Sigmoid colon (tissue), 7 donors: Measurements from ENCODE around the gene AGBL1. TPM values are rescaled to one million over a fixed set of nuclear protein-coding genes. Genes with fewer than 3 reads are reported as not detected.

ENCODE experiments used
- DNase-seq: peaks from one replicate; pipeline ENCODE4 v3.0.0-alpha.2; 2019
- H3K27ac ChIP-seq, 4 donors: fragments of 200-600 bp; sonication (generic); one replicate each; pipeline ENCODE4 v1.5.1; 2016 to 2019; ENCODE audit warnings: mild to moderate bottlenecking in 1 of 4
- H3K27me3 ChIP-seq, 3 donors: fragments of 200-600 bp; sonication (generic); one replicate each; pipeline ENCODE4 v1.5.1; 2019; ENCODE audit warnings: mild to moderate bottlenecking in 1 of 3
- H3K36me3 ChIP-seq, 4 donors: fragments of 200-600 bp; sonication (generic); one replicate each; pipeline ENCODE4 v1.5.1; 2016 to 2019
- H3K4me1 ChIP-seq, 4 donors: fragments of 200-600 bp; sonication (generic); one replicate each; pipeline ENCODE4 v1.5.1; 2017 to 2019
- H3K4me3 ChIP-seq, 4 donors: fragments of 200-600 bp; sonication (generic); one replicate each; pipeline ENCODE4 v1.5.1; 2017 to 2019; ENCODE audit warnings: mild to moderate bottlenecking in 2 of 4, moderate library complexity in 1 of 4
- H3K9me3 ChIP-seq, 4 donors: fragments of 200-600 bp in 3 of 4; sonication (generic) in 3 of 4; one replicate each; pipeline versions ENCODE4 v1.5.1 to v1.6.1; 2013 to 2019
- CTCF ChIP-seq, 4 experiments: fragments of 450-650 bp in 3 of 4; fragments of 200-600 bp in 1 of 4; IDR thresholded peaks; one replicate each; pipeline ENCODE4 v1.5.1; 2016 to 2019; ENCODE audit warnings: antibody characterized with exemption in 4 of 4, mild to moderate bottlenecking in 3 of 4, moderate library complexity in 2 of 4
- EP300 ChIP-seq, 4 donors: sonication (generic); formaldehyde crosslinking; IDR thresholded peaks; one replicate each; pipeline ENCODE4 v1.6.1; 2017; ENCODE audit warnings: antibody characterized with exemption in 4 of 4
- POLR2A ChIP-seq, 2 donors: fragments of 450-650 bp; IDR thresholded peaks; one replicate each; pipeline ENCODE4 v1.6.1; 2016; ENCODE audit warnings: antibody characterized with exemption in 2 of 2, mild to moderate bottlenecking in 2 of 2, moderate library complexity in 2 of 2
- POLR2AphosphoS5 ChIP-seq, 4 donors: sonication (generic); formaldehyde crosslinking; IDR thresholded peaks; one replicate each; pipeline ENCODE4 v1.6.1; 2017; ENCODE audit warnings: antibody characterized with exemption in 4 of 4
- WGBS, 2 donors: extraction: QIAGEN DNeasy Blood & Tissue Kit; methylation state at CpG; one replicate each; pipeline ENCODE4 v1.1.7; 2013; 5-methylcytosine and 5-hydroxymethylcytosine counted together
- intact Hi-C: fragments of 100-400 bp; cut with DNase I; formaldehyde crosslinking; loops from one replicate; pipeline ENCODE4 v1.15.1; 2023
- polyA plus RNA-seq, 3 donors: library from polyadenylated mRNA; stranded (reverse); fragments of 200-250 nt; gene quantifications; one replicate each; pipeline ENCODE4 v1.2.3, GENCODE V29; 2013
- total RNA-seq, 4 donors: library from RNA; depleted of rRNA; stranded (reverse); fragments of >200 nt; gene quantifications; one replicate each; pipeline ENCODE4 v1.1.0, GENCODE V29; 2016
- donor health status: healthy with polysubstance abuse.
- donor health status: Bipolar disorder and iron deficiency.
- donor health status: healthy.

The AGBL1 gene
- total and polyA plus RNA-seq, 7 donors: 0.16 to 0.28 TPM; not detected in 5

- H3K36me3 ChIP-seq: no peaks in the 10 kb centered on the region
- TF ChIP-seq POLR2A (IDR thresholded peaks at IDR 0.05): no peak
- no peak for TF ChIP-seq EP300 (IDR thresholded peaks at IDR 0.05)
- no peak for TF ChIP-seq CTCF (IDR thresholded peaks at IDR 0.05)
- TF ChIP-seq POLR2AphosphoS5 (IDR thresholded peaks at IDR 0.05): no peak
- no peak overlapping the region for H3K27ac ChIP-seq
- peaks cover 0 to 3% (median 0%) of the 10 kb centered on the region in 4 donors for H3K9me3 ChIP-seq
- intact Hi-C loops: no loop called here
- H3K27me3 ChIP-seq: no peaks in the 10 kb centered on the region
- H3K4me1 ChIP-seq: no peaks in the 10 kb centered on the region
- H3K4me3 ChIP-seq: no peak overlapping the region
- DNase-seq: no peak
- WGBS, 2 donors: 57 to 71% methylated on average over 4 of the region's 4 CpGs
These were observed 461.3 kb downstream of the AGBL1 start for GRCh38 chr15:86540840-86541467.

GRCh38 chr15:86541540-86541939 is 461.9 kb downstream of the AGBL1 start:
- Histone ChIP-seq H3K9me3 (peaks cover 0 to 3% (median 0%) of the 10 kb centered on the region in 4 donors), H3K4me3 (no peak overlapping the region), H3K36me3 (no peaks in the 10 kb centered on the region), H3K4me1 (no peaks in the 10 kb centered on the region), H3K27me3 (no peaks in the 10 kb centered on the region), H3K27ac (no peak overlapping the region)
- intact Hi-C loops: no loop called here
- no peak for DNase-seq
- WGBS, 2 donors: 53 to 71% methylated on average over 1 of the region's 1 CpG
- TF ChIP-seq CTCF (IDR thresholded peaks at IDR 0.05) (no peak), EP300 (IDR thresholded peaks at IDR 0.05) (no peak), POLR2A (IDR thresholded peaks at IDR 0.05) (no peak), POLR2AphosphoS5 (IDR thresholded peaks at IDR 0.05) (no peak)

GRCh38 chr15:86550075-86550474 is 470.4 kb downstream of the AGBL1 start:
- TF ChIP-seq EP300 (IDR thresholded peaks at IDR 0.05) (no peak), POLR2AphosphoS5 (IDR thresholded peaks at IDR 0.05) (no peak), POLR2A (IDR thresholded peaks at IDR 0.05) (no peak), CTCF (IDR thresholded peaks at IDR 0.05) (no peak)

GRCh38 chr15:86553108-86553507 is 473.4 kb downstream of the AGBL1 start:
- Histone ChIP-seq H3K36me3 (no peaks in the 10 kb centered on the region), H3K27me3 (no peaks in the 10 kb centered on the region), H3K9me3 (no peaks in the 10 kb centered on the region), H3K27ac (no peak overlapping the region), H3K4me3 (no peak overlapping the region), H3K4me1 (no peaks in the 10 kb centered on the region)
- intact Hi-C loops: no loop called here
- TF ChIP-seq POLR2AphosphoS5 (IDR thresholded peaks at IDR 0.05): no peak
- TF ChIP-seq POLR2A (IDR thresholded peaks at IDR 0.05): no peak
- TF ChIP-seq CTCF (IDR thresholded peaks at IDR 0.05): no peak
- no peak for TF ChIP-seq EP300 (IDR thresholded peaks at IDR 0.05)
- 47 to 67% methylated on average over 1 of the region's 1 CpG for WGBS, 2 donors
- DNase-seq: no peak

More at GRCh38 chr15:86550075-86550474, 470.4 kb downstream of the AGBL1 start:
- 56 to 77% methylated on average over 1 of the region's 1 CpG for WGBS, 2 donors
- no peaks in the 10 kb centered on the region for H3K4me1 ChIP-seq
- H3K9me3 ChIP-seq: no peaks in the 10 kb centered on the region
- intact Hi-C loops: no loop called here
- H3K27me3 ChIP-seq: no peaks in the 10 kb centered on the region
- H3K27ac ChIP-seq: no peak overlapping the region
- no peaks in the 10 kb centered on the region for H3K36me3 ChIP-seq
- no peak overlapping the region for H3K4me3 ChIP-seq
- DNase-seq: no peak

- TF ChIP-seq POLR2A (IDR thresholded peaks at IDR 0.05) (no peak), POLR2AphosphoS5 (IDR thresholded peaks at IDR 0.05) (no peak), EP300 (IDR thresholded peaks at IDR 0.05) (no peak), CTCF (IDR thresholded peaks at IDR 0.05) (no peak)
- DNase-seq: no peak
- intact Hi-C loops: no loop called here
These were observed 475.4 kb downstream of the AGBL1 start for GRCh38 chr15:86555098-86555497.

More at GRCh38 chr15:86555098-86555497, 475.4 kb downstream of the AGBL1 start:
- no peak overlapping the region for H3K4me3 ChIP-seq
- H3K9me3 ChIP-seq: no peaks in the 10 kb centered on the region
- no peaks in the 10 kb centered on the region for H3K27me3 ChIP-seq
- 38 to 45% methylated on average over 2 of the region's 2 CpGs for WGBS, 2 donors
- H3K4me1 ChIP-seq: no peaks in the 10 kb centered on the region
- no peaks in the 10 kb centered on the region for H3K36me3 ChIP-seq
- no peak overlapping the region for H3K27ac ChIP-seq
